Germinal center (tissue), 1 donor: ENCODE measurements around the gene MEA1.

Experiments
- DNase-seq: peaks from one replicate; pipeline ENCODE4 v3.0.0; 2012; ENCODE audit warnings: mixed read lengths, low spot score

Gene MEA1

GRCh38 chr6:42970871-42971612 is 42.7 kb downstream of the MEA1 start:
- no peak for DNase-seq

GRCh38 chr6:42969934-42970333 is 43.8 kb downstream of the MEA1 start:
- no peak for DNase-seq

DNA sequence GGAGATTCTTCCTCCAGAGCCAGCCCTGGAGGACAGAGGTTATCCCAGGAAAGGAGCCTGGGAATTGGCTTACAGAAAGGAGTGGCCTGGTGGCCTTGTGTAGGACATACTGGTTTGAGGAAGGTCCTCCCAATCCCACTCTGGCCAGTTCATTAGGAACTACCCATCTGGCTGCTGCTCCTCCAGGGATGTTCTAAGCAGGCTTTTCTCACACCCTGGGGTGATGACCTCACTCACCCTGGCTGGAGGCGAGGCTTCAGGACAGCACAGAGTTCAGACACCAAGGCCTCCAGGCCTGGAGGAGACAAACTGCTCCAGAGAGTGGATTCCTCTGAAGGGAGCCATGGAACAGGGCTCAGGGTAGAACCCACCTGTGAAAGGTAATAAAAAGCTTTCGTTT is 44.3 kb downstream of the MEA1 start:
- DNase-seq = no peak

DNA sequence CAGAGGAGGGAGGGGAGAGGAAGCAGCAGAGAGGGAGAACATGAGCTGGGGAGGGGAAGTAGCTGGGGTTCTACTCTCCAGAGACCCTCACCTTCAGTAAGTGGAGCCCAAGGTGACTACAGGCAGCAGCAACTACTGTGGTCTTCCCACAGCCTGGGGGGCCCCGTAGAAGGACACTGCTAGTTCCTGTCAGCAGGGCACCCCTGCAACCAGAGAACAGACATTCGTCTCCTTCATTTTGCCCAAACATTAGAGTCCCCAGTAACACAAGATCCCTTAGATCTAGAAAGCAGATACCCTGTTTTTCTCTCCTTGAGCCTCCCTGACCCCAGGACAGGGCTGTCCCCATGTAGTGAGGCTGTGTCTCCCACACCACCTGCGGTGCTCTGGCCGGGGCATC is 45.0 kb downstream of the MEA1 start:
- DNase-seq = no peak

DNA sequence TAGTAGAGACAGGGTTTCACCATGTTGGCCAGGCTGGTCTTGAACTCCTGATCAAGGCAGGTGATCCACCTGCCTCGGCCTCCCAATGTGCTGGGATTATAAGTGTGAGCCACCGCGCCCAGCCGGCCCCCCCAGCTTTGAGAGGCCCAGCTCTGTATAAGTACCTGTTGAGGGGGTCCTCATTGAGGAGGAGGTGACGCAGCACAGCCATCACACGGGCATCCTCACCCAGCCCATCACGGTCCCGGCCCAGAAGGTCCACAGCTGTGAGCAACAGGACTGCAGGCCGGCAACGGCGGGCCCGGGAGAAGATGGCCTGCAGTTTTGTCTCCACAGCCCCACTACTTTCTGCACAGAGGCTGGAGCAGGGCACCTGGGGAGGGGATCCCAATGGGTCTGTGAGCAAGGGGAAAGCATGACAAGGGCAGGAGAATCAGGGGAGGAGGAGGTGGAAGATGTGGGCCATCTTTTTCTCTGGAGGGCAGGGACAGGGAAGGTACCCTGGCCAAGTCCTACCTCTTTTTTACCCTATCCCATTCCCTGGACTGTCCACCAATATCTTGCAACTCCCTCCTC is 45.5 kb downstream of the MEA1 start:
- DNase-seq = no peak

DNA sequence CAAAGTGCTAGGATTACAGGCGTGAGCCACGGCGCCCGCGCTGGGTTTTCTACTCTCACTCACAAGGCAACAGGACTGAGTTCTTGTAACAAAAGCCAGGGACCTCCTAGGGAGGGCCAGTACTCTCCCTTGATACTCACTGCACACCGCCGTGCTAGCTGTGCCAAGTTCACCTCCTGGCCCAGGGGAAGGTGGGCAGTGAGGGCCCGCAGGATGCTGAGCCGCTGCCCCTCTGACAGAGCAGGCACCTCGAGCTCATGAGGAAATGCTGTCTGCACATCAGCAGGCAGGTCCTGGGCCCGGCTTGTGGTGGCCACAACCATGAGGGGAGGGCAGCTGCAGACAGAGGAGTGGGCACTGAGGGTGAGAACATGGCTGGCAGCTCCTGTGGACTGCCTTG is 46.5 kb downstream of the MEA1 start:
- DNase-seq = no peak

DNA sequence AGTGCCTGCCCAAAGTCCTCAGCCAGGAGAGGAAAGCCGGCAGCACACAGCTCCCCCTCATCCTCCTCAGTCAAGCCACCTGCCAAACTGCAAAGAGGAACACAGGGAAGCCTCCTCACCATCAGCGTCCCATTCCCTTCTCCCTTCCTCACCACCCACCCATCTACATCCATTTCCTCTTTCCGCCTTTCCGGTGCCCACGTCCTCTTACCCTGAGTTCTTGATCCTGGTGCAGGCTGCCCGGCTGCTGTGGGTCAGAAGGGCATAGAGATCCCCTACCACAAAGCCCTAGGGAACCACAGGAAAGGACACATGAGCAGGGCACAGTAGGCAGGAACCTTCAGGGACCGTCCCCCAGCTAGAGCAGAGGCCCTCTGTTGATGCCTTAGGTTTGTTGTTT is 47.2 kb downstream of the MEA1 start:
- no peak for DNase-seq

DNA sequence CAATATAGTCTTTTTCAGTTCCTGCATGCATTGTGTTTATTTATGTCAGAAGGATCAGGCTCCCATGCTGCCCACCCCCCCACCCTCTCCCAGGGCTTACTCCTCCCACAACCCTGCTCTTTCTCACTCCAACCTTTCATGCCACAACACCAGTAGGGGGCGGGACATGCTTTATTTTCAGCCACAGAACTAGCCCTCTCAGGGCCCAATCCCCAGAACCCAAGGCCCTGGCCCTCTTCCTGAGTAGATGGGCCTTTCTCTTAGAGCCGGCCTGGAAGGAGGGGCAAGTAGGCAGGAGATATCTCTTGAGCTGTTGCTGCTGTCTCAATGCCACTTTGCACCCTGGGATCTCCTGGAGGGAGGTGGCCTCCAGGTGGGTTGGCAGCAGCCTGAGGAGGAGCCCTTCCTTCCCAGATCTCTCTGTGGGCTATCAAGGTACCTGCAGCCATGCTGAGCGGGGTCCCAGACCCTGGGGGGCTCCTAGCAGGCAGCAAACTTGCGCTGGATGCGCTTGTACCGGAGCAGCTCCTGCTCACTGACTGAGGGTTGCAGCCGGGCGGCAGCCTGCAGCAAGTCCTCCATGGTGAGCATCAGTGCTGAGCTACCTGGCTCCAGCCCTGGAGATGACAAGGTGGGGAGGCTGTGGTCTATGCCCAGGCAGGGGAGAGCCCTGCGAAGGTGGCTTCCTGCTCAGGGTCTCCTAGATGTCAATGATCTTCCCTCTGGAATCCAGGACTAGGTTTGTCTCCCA is 49.7 kb downstream of the MEA1 start:
- no peak for DNase-seq

- no peak for DNase-seq
Measured at GRCh38 chr6:42963179-42963854, 50.4 kb downstream of the MEA1 start.

GRCh38 chr6:42962502-42963178 is 51.1 kb downstream of the MEA1 start:
- DNase-seq = no peak

DNA sequence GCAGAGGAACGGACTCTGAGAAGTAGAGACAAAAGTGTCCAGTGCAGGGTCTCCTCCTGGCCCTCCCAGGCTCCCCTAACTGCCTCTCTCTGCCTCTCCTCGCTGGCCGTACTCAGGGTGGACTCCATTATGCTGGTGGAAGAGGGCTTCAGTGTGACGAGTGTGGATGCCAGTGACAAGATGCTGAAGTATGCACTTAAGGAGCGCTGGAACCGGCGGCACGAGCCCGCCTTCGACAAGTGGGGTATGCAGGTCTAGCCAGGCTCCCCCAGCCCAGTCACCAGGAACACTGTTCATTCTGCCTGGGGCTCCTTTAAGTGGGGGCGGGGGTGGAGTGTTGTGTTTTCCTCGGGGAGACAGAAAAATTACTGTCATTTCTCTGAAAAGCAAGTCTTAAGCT is 51.6 kb downstream of the MEA1 start:
- DNase-seq = no peak
